Esophagus squamous epithelium (tissue), 5 donors: Measurements from ENCODE around the gene SLC44A3. TPM values are rescaled to one million over a fixed set of nuclear protein-coding genes. Genes with fewer than 3 reads are reported as not detected.

Experiments
- DNase-seq: peaks from one replicate; lab custom pipeline; 2025; lab: John Stamatoyannopoulos, UW
- H3K27ac ChIP-seq, 4 donors: fragments of 200-600 bp; sonication (generic); one replicate each; pipeline ENCODE4 v1.5.1; 2016 to 2019; ENCODE audit warnings: mild to moderate bottlenecking in 1 of 4
- H3K27me3 ChIP-seq, 4 donors: fragments of 200-600 bp; sonication (generic); 1 replicate in 3 of 4; 2 replicates in 1 of 4; pipeline versions ENCODE4 v1.5.1 to v1.6.0; 2017 to 2021; ENCODE audit warnings: antibody characterized with exemption in 1 of 4
- H3K36me3 ChIP-seq, 3 donors: fragments of 200-600 bp; sonication (generic); one replicate each; pipeline ENCODE4 v1.5.1; 2016 to 2019
- H3K4me1 ChIP-seq, 3 donors: fragments of 200-600 bp; sonication (generic); one replicate each; pipeline ENCODE4 v1.5.1; 2017 to 2019
- H3K4me3 ChIP-seq, 4 donors: fragments of 200-600 bp; sonication (generic); 1 replicate in 3 of 4; 2 replicates in 1 of 4; pipeline ENCODE4 v1.5.1; 2016 to 2019; ENCODE audit warnings: mild to moderate bottlenecking in 2 of 4, moderate library complexity in 1 of 4
- H3K9me3 ChIP-seq, 3 donors: fragments of 200-600 bp; sonication (generic); one replicate each; pipeline ENCODE4 v1.5.1; 2016 to 2019
- POLR2A ChIP-seq, 4 donors: fragments of 450-650 bp; IDR thresholded peaks; one replicate each; pipeline ENCODE4 v1.6.1; 2017; ENCODE audit warnings: antibody characterized with exemption in 4 of 4, mild to moderate bottlenecking in 4 of 4, moderate library complexity in 3 of 4
- WGBS, 2 donors: methylation state at CpG; one replicate each; pipeline ENCODE4 v1.1.5; 2018; 5-methylcytosine and 5-hydroxymethylcytosine counted together
- intact Hi-C: fragments of 100-400 bp; cut with DNase I; formaldehyde crosslinking; loops from one replicate; pipeline ENCODE4 v1.15.0; 2022
- total RNA-seq, 4 donors: library from RNA; depleted of rRNA; stranded (reverse); fragments of >200 nt; gene quantifications; one replicate each; pipeline ENCODE4 v1.1.0, GENCODE V29; 2016
- TF ChIP-seq, protein P1 (sequence below), 6 experiments: fragments of 450-650 bp in 4 of 6; fragments of 200-600 bp in 2 of 6; sonication (generic) in 2 of 6; IDR thresholded peaks; one replicate each; pipeline ENCODE4 v1.5.1; 2016 to 2019; ENCODE audit warnings: antibody characterized with exemption in 6 of 6, mild to moderate bottlenecking in 4 of 6, moderate library complexity in 4 of 6
- donor health status: DM: yes; HTN: yes; CAD: no.

SLC44A3 gene
- total RNA-seq, 4 donors from 2014 or later = 5.4 to 11.7 (median 9.4) TPM

GRCh38 chr1:94907136-94907535 lies 87.0 kb downstream of the SLC44A3 start:
- 62 to 75% methylated on average over 3 of the region's 3 CpGs for WGBS, 2 donors
- no peaks in the 10 kb centered on the region for H3K9me3 ChIP-seq
- H3K27me3 ChIP-seq = no peaks in the 10 kb centered on the region
- no peak overlapping the region for H3K4me3 ChIP-seq
- intact Hi-C loops = no loop called here
- peaks cover 0 to 53% (median 8%) of the 10 kb centered on the region in 3 donors for H3K4me1 ChIP-seq
- no peak overlapping the region for H3K27ac ChIP-seq
- TF ChIP-seq POLR2A (IDR thresholded peaks at IDR 0.05) = no peak
- TF ChIP-seq, protein P1, sequence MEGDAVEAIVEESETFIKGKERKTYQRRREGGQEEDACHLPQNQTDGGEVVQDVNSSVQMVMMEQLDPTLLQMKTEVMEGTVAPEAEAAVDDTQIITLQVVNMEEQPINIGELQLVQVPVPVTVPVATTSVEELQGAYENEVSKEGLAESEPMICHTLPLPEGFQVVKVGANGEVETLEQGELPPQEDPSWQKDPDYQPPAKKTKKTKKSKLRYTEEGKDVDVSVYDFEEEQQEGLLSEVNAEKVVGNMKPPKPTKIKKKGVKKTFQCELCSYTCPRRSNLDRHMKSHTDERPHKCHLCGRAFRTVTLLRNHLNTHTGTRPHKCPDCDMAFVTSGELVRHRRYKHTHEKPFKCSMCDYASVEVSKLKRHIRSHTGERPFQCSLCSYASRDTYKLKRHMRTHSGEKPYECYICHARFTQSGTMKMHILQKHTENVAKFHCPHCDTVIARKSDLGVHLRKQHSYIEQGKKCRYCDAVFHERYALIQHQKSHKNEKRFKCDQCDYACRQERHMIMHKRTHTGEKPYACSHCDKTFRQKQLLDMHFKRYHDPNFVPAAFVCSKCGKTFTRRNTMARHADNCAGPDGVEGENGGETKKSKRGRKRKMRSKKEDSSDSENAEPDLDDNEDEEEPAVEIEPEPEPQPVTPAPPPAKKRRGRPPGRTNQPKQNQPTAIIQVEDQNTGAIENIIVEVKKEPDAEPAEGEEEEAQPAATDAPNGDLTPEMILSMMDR (IDR thresholded peaks at IDR 0.05) = no peak
- DNase-seq = no peak
- peaks cover 0 to 64% (median 0%) of the 10 kb centered on the region in 3 donors for H3K36me3 ChIP-seq

- TF ChIP-seq POLR2A (IDR thresholded peaks at IDR 0.05) = no peak
- TF ChIP-seq, protein P1 (IDR thresholded peaks at IDR 0.05) = no peak
- Histone ChIP-seq H3K27me3 (no peaks in the 10 kb centered on the region), H3K36me3 (peaks cover 0 to 53% (median 0%) of the 10 kb centered on the region in 3 donors), H3K4me1 (peaks cover 0 to 64% (median 5%) of the 10 kb centered on the region in 3 donors), H3K27ac (no peak overlapping the region), H3K4me3 (no peak overlapping the region), H3K9me3 (no peaks in the 10 kb centered on the region)
- 92% methylated on average over 7 of the region's 7 CpGs for WGBS, 2 donors
- intact Hi-C loops = no loop called here
- no peak for DNase-seq
Measured at GRCh38 chr1:94908190-94908589, 88.0 kb downstream of the SLC44A3 start.

GRCh38 chr1:94908965-94909364 lies 88.8 kb downstream of the SLC44A3 start:
- no peak for DNase-seq
- intact Hi-C loops = no loop called here
- H3K27ac ChIP-seq = no peak overlapping the region
- TF ChIP-seq POLR2A (IDR thresholded peaks at IDR 0.05) = no peak
- TF ChIP-seq, protein P1 (IDR thresholded peaks at IDR 0.05) = no peak
- H3K4me3 ChIP-seq = no peak overlapping the region
- H3K36me3 ChIP-seq = peaks cover 0 to 51% (median 0%) of the 10 kb centered on the region in 3 donors
- H3K4me1 ChIP-seq = peaks cover 0 to 67% (median 5%) of the 10 kb centered on the region in 3 donors
- H3K27me3 ChIP-seq = no peaks in the 10 kb centered on the region
- WGBS, 2 donors = 66 to 88% methylated on average over 2 of the region's 2 CpGs
- no peaks in the 10 kb centered on the region for H3K9me3 ChIP-seq

DNA sequence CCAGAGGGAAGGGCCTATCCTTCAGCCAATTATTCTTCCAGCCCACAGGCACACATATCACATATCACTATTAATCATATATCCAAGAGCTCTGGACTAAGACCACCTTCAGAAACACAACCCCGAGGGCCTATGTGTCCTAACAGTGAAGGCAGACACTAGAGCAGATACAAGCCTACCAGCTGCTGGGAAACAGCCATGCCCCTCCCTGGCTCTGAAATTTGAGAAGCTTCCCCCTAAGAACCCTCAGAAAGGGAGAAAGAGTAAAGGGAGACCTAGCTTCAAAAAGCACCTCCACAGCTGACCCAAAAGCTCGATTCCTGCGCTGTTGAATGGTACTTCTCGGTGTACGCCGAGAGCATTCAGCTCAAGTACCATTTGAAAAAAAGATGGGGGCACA lies 89.3 kb downstream of the SLC44A3 start:
- intact Hi-C loops = no loop called here
- Histone ChIP-seq H3K9me3 (no peaks in the 10 kb centered on the region), H3K27me3 (no peaks in the 10 kb centered on the region), H3K4me3 (no peak overlapping the region), H3K36me3 (peaks cover 0 to 49% (median 0%) of the 10 kb centered on the region in 3 donors), H3K4me1 (peaks cover 0 to 67% (median 5%) of the 10 kb centered on the region in 3 donors), H3K27ac (no peak overlapping the region)
- 89 to 95% methylated on average over 5 to 6 of the region's 6 CpGs for WGBS, 2 donors
- TF ChIP-seq POLR2A (IDR thresholded peaks at IDR 0.05) = no peak
- TF ChIP-seq, protein P1 (IDR thresholded peaks at IDR 0.05) = no peak
- DNase-seq = no peak

DNA sequence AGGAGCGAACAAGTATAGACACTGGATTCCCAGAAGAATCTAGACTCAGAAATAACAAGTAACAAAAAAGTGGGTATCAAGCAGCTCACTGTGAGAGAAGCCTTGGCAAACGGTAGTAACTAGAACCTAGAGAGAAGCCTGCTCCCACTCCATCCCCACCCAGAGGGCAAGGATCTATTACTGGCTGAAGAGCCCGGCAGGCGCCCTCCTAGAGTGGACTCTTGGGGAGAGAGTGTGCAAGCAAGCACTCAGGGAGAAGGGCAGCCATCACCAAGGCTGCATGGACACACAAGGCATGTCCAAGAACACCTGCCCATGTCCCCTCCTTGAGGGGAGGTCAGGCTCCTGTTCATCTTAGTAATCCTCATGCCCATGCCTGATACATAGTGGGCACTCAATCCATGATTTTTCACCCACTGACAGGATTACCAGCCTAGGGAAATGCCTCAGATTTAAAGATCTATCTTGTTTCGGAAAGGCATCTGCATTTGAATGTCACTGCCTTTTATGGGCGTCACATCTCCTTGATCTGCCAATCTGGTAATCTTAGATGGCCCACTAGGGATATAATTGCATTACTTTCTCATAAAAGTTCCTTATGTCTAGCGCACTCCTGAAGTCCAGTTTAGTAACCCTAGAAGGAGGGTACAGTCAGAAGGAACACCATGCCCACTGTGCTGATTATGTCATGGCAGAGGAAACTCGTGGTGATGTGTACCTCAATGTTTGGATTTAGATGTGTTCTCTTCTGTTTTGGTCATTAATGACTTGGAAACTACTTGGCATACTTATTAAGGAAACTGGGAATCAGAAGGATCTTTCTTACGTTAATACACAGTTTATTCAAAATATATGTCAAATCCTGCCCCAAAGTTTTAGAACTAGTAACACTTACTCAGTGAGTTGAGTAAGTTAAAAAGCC lies 92.4 kb downstream of the SLC44A3 start:
- intact Hi-C loops = no loop called here
- WGBS, 2 donors = 47 to 80% methylated on average over 9 of the region's 9 CpGs
- Histone ChIP-seq H3K36me3 (peaks cover 0 to 40% (median 0%) of the 10 kb centered on the region in 3 donors), H3K4me3 (no peak overlapping the region), H3K4me1 (peaks cover 0 to 78% (median 5%) of the 10 kb centered on the region in 3 donors), H3K27me3 (no peaks in the 10 kb centered on the region), H3K9me3 (no peaks in the 10 kb centered on the region), H3K27ac (peak overlapping the region in 1 of 4 donors; percentile 43)
- DNase-seq = no peak
- no peak for TF ChIP-seq POLR2A (IDR thresholded peaks at IDR 0.05)
- TF ChIP-seq, protein P1 (IDR thresholded peaks at IDR 0.05) = no peak
